T-helper 1 cell (primary cell): ENCODE data around the gene PBX1.
"Not testable (repeated sequence)": the region's sequence is repeated elsewhere in the genome, so short reads cannot be mapped to it uniquely, and the experiment has no call there.

Experiments used
- DNase-seq, 5 donors: peaks; one replicate each; pipeline ENCODE4 v3.0.0-alpha.2; 2012 to 2020
- total RNA-seq, 4 donors: gene quantifications; one replicate each; lab custom pipeline; 2026; lab: John Stamatoyannopoulos, UW

Gene PBX1
- 0.39 to 2.1 (median 1.4) reads per million in 4 donors for total RNA-seq

GRCh38 chr1:164558461-164559341, at the start of gene PBX1:
Gene PBX1 (plus strand): TSS chr1:164559184.
- DNase-seq = peak; percentile 29 to 70 (median 46)

- no peak for DNase-seq
Measured at GRCh38 chr1:164510435-164510834, 48.5 kb upstream of the PBX1 start.

GRCh38 chr1:164511001-164511705, 47.8 kb upstream of the PBX1 start:
- DNase-seq = no peak

DNA sequence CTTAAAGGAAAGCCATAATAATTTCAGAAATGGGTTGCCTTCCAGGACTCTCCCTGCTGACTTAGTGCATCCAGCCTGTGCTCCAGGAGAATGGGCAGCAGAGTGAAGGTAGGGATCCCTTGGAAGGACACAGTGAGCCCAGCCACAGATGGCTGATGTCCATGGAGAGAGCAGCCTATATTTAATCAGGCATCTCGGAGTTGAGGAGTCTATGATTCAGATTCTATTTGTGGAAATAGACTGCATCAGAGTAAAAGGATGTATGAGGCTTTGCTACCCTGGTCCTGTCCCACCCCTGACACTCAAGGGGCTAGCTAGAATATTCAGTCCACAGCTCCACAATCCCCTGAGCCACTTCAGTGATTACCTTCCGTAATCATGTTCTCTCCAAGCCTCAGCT, 43.8 kb upstream of the PBX1 start:
- no peak for DNase-seq

DNA sequence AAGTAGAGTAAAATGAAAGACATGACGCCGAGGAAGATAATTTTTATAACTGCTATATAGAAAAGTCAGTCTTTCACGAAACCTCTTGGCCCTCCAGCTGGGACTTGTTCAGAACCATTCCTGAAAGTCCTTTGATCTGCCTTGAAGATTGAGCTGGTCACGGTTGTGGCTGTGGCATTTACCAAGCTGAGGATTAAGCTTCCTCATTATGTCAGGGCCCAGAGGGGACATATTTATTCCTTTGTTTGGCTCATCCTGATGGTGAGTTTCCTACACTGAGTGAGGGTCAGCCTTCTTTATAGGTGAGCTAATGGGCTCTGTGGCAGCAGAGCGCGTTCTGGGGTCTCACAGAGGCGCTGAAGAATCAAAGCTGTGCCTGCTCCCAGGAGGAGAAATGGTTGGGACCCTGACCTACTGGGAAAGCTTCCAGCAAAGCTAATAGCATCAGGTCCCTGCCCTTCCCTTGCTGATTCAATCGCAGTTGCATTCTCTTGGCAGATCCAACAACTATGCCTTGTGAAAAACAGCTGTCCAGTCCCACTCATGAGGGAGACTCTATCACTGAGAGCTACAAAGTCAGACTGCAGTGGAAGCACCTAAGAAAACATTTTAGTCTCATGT, 43.2 kb upstream of the PBX1 start:
- no peak for DNase-seq

- DNase-seq = no peak
Measured at GRCh38 chr1:164516591-164516990, 42.4 kb upstream of the PBX1 start.

- DNase-seq = no peak
Measured at GRCh38 chr1:164518692-164519332, 40.2 kb upstream of the PBX1 start.

DNA sequence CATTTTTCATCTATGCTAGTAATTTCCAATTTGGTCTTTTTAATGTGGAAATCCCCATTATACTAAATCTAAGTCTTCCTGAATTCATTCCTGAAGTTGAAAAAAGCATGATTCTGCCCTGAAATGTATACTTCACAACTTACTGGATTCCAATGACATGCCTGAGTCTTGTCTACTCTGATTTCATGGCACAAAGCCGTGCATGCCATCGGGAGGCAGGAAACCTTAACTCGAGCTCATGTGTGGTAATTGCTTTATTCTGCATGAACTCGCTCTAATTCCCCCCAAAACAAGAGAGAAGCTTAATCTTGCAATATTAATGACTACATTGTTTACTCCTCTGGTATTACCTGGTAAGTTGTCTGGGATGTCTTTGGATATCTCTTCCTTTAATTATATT, 39.6 kb upstream of the PBX1 start:
- no peak for DNase-seq

GRCh38 chr1:164524810-164525209, 34.2 kb upstream of the PBX1 start:
- no peak for DNase-seq

GRCh38 chr1:164534863-164535610, 23.9 kb upstream of the PBX1 start:
- no peak for DNase-seq

- DNase-seq = not testable (repeated sequence)
Measured at GRCh38 chr1:164552463-164552988, 6.5 kb upstream of the PBX1 start.

DNA sequence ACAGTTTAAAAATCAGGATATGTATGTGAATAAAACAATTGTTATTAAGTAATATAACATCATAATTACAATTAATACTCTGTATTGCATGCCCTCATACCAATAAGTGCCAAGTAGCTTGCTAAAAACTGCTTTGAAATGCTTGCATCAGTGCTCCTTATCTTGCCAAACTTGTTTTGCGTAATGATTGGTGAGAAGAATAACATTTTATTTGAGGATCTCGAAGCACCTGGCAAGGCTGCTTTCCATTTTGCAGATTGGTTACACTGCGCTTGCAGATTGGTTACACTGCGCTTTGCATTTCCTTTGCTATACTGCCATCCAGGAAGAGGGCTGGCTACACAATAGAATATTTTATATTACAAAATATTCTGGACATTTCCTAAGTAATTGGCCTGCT, 1.7 kb upstream of the PBX1 start:
- no peak for DNase-seq

DNA sequence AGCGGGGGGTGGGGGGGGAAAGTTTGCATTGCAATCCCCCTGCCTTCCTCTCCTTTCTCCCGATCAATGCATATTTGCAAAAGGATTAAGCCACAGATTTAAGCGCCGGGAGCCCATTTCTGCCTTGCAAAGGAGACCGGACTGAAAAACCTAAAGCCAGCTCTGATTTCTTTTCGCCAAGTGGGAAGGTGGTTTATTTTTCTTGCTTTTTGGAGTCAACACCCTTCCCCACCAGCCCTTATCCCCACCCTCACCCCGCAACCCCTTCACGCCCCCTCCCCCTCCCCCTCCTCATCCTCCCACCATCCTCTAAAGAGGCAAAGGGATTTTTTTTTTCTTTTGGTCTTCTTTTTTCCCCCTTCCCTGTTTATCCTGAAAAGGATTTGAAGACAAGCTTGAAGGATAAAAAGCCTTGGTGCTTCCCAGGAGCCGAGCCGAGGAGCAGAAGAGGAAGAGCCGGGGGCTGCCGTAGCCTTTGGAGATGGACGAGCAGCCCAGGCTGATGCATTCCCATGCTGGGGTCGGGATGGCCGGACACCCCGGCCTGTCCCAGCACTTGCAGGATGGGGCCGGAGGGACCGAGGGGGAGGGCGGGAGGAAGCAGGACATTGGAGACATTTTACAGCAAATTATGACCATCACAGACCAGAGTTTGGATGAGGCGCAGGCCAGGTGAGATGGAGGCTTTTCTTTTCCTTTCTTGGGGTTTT, 513 bp downstream of the PBX1 start:
- DNase-seq = no peak

DNA sequence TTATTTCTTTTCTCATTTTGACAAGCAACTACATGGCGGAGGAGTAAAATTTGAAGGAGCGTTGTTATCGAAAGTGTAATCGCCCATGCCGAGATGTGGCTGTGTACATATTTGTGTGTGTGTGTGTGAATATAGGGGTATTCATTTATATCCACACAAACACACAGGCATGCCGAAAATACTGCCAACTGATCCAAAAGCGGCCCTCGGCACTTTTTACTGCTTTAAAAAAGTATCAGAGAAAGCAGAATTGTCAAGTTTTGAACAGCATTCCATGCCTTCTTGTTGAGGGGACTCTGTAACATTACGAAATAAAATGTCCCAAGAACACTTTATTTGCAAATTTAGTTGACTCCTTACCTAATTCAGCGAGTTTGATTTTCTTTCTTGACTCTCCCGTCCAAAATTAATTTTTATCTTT, 1.1 kb downstream of the PBX1 start:
- no peak for DNase-seq

DNA sequence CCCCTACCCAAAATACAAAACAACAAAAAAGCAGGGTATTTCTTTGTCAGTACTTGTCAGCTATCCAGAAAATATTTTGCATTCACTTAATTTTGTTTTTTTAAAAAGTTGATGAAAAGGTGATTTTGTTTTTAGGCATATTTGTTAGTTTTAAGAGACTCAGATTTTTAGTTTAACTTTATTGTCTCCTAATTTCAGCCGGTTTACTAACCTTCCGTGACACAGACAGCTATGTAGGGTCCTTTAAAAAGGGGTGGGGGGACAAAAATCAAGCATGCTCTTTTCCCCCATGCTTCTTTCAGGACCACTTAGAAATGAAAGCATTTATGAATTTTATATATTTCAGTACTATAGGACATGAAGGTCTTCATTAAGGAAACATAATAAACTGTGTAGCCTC, 1.6 kb downstream of the PBX1 start:
- DNase-seq = no peak

DNA sequence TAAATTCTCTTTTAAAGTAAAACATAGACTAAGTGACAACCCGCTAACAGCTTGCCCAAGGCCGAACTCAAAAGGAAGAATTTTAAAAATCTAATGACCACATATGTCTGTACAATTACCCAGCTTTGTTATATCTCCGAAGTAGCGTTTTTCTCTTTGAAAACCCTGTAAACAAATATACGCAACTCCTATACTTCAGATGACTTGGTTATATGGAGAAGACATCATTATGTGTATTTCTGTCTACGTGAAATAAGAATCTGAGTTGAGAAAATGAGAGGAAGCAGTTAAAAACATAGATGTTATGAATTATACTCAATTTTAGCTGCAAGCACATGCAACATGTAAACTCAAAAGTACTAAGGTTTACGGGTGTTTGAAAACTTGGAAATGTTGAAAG, 2.0 kb downstream of the PBX1 start:
- no peak for DNase-seq

GRCh38 chr1:164561472-164561871, 2.5 kb downstream of the PBX1 start:
- no peak for DNase-seq

DNA sequence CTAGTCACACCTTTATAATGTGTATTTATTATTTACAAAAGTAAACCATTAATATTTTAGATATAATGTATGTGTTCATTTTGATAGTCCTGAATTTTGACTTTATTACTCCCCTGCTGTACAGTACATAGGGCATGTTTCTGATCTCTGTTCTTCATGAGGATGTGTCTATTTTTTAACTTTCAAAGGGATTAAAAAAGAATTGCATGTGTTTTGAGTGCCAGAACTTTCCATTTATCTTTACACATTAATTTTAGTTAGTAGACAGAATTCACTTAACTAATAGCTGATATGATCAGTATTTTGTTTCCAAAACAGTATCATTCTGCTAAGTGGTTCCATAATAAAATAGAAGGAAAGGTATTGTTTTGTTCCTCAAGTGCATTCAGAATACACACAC, 3.1 kb downstream of the PBX1 start:
- DNase-seq = no peak

DNA sequence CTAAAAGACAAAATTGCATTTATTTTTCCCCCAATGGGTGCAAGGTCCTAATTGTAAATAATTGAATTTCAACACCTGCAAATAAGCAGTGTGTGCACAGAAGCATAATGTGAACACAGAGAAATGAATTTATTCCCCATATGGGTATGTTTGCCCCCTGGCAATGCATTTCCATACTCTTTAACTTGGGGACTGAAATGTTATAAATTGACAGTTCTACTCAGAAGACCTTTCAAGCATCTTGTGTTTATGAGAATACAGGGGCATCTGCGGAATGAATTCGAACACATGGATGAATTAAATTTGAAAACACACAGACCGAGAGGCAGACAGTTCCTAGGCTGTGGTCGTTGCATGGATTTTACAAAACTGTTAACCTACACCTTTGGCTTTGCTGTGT, 3.5 kb downstream of the PBX1 start:
- no peak for DNase-seq

- DNase-seq = no peak
Measured at GRCh38 chr1:164562947-164563520, 4.0 kb downstream of the PBX1 start.
